GM18511 (cell line): ENCODE results near the gene UGT1A10.
A peak's percentile ranks its signal among the peaks of the same experiment; 100 is the strongest.

Source experiments
- ATAC-seq: cut with Tn5 transposase; IDR thresholded peaks from one replicate; pipeline ENCODE4 v1.9.1; 2021; ENCODE audit warnings: mild to moderate bottlenecking, moderate library complexity; ENCODE audit not compliant: unreplicated experiment

UGT1A10 gene

DNA sequence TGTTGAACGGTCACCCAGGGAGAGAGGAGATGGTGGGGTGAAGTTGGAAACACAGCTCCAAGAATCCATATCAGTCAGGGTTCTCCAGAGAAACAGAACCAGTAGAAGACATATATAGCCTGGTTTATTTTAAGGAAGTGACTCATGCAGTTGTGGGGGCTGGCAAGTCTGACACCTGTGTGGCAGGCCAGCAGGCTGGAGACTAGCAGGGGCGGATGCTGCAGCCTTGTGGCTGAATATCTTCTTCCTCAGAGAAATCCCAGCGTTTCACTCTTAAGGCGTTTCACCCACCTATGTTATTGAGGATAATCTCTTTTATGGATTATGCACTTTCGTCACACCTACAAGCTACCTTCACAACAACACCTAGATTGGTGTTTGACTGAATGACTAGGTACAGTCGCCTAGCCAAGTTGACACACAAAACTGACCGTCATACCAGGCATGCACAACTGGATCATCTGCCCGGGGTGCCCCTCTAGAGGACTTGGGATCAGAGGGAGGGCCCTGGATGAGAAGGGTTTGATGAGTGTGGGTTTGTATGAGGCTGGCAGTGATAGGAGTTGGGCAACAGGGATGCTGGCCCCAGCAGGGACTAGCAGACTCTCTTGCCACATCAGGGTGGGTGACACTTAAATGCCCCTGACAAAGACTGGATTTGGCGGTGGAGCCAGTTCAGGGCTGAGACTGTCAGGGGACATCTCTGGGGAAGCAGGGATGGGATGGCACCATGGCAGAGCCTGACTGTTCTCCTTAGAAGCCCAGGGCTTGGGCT is 165.3 kb downstream of the UGT1A10 start:
- peak; percentile 64 for ATAC-seq

GRCh38 chr2:233802132-233802815 is 166.0 kb downstream of the UGT1A10 start:
- ATAC-seq, result no peak

GRCh38 chr2:233803292-233803911 is 167.2 kb downstream of the UGT1A10 start:
- ATAC-seq, result no peak

DNA sequence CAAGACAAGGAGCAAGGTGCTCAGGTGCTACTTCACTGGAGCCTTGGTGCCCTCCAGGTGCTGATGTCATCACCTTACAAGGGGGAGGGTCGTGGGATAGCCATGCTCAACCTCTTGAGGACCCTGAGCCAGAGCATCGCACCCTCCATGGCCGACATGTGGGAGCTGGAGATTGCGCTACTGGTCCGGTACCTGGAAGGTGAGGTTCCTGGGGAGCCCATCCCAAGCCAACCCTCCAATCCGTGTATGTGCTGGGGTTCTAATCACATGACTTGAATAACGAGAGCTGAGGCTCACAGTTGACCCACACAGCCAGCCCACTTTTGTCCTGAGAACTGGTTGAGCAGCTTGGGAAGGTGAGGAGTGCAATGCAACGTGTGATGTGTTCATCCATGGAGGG is 167.7 kb downstream of the UGT1A10 start:
- no peak for ATAC-seq

DNA sequence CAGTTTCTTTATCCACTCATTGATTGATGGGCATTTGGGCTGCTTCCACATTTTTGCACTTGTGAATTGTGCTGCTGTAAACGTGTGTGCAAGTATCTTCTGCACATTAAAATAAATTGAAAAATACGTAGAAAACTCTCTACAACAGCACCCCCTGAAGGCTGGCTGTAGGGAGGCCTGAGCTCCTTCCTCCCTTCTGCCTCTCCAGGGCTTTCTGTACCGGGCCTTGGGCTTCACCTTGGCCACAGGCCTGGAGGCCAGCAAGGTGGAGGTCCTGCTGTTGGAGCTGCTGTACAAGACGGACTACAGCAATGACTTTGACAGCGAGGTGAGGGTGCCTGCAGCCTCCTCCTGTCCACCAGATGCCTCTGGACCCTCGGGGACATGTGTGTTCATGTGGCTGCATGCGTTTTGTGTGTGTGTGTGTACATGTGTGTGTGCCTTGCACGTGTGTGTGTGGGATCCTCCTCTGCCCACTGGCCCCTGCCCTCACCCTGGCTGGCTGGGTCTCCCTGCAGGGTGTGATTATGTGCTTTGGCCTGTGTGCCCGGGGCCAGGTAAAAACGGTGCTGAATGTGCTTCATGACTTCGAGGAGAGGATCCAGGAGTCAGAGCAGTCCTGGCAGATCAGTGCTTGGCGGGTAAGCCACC is 171.1 kb downstream of the UGT1A10 start:
- ATAC-seq, result no peak

DNA sequence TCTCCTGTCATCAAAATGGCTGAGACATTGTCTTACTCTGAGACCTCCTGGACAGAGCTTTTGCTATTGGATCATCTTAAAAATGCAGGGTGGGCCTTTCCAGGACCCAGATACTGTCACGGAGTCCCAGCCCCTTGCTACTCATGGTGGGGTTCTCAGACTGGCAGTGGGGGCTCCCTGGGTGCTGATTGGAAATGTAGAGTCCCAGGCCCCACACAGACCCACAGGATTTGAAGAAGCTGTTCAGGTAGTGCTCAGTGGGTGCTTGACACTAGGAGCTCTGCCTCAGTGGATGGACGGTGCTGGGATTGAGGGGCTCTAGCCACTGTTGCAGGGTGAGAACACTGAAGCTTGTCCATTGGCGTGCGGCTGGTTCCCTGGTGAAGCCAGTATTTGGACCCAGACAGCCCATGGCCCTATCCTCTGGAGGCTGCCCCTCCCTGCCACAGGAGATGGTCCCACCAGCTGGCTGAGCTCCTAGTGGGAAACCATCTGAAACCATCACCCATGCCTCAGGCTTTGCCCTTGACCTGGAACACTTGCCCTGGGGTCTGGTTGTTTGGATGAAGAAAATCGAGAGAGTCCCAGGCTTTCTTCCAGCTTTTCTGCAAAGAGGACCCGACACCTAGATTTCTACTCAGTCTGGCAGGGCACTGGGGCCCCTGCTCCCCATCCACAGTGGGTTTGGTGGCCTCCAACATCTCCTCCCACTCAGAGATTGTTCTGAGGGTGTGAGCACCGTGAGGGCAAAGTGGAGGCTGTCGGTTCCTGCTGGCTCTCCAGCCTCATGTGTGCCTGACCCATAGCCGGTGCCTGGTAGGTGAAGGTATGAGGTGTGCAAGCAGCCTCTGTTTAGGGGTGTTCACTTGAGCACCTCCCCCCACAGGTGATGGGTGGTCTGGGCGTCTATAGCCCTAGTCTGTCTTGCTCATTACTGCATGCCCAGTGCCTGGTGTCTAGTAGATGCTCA is 172.0 kb downstream of the UGT1A10 start:
- no peak for ATAC-seq

GRCh38 chr2:233810385-233810784 is 174.1 kb downstream of the UGT1A10 start:
- no peak for ATAC-seq

DNA sequence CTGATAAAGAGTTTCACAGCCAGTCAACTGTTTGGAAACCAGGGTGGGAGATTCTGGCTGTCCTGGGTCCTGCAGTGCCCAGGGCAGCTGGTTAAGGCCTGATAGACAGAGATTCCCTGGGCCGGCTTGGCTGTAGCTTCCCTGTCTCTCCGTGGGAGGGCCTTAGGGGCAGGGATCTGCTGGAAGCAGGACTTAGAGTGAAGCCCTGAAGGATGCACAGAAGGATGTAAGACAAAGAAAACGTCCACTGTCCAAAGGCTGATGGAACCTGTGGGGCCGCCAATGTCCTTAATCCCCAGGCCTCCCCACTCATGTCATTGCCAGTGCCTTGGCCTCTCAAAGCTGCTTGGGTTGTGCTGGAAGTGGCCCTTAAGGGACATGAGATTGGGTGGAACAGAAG is 174.8 kb downstream of the UGT1A10 start:
- ATAC-seq, result no peak

DNA sequence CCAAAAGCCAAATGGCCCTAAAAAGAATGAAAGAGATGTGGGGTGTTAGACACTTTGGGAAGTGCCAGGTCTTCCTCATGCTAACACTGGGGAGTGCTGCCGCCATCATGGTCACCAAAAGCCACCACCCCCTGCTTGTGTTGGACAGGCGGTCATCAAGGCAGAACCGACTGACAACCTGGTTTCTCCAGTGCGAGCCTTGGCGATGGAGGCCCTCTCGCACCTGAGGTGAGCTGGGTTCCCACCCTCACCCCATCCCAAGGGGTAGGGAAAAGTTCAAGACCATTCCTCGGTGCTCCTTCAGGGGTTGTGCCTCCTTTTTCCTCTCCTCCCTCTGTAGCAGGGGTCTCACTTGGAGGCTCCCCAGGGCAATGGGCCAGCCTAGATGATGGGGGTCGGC is 175.5 kb downstream of the UGT1A10 start:
- no peak for ATAC-seq

DNA sequence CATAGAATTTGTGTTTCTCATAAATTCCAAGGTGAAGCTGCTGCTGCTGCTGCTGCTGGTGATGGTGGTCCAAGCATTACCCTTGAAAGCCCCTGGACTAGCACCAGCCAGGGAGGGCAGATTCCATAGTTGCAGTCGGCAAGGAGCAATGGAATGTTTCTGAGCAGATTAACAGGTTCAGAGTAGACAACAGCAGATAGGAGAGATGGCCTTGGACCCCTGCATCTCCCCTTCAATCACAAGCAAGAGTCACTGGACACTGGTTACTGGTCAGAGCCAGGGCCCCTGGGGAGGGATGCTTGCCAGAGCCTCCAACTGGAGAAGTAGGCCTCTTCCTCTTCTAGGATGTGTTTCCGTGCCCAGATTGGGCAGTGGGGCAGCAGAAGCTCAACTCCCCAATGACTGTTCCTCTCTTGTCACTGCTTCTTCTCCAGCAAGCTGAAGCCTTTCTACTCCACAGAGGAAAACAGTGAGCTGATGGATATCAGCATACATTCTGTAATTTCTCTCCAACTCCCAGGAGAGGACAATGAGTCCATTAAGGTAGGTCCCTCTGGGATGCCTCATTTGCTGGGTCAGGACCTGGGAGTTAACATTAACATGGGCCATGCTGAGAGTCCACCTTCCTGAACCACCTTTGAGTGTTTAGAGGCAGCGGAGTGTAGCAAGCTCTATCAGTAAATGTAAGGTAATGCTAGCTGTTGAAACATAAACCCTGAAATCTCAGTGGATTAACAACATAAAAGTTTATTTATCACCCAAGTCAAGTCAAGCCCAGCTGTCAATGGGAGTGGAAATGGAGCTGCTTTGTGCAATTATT is 177.2 kb downstream of the UGT1A10 start:
- no peak for ATAC-seq

DNA sequence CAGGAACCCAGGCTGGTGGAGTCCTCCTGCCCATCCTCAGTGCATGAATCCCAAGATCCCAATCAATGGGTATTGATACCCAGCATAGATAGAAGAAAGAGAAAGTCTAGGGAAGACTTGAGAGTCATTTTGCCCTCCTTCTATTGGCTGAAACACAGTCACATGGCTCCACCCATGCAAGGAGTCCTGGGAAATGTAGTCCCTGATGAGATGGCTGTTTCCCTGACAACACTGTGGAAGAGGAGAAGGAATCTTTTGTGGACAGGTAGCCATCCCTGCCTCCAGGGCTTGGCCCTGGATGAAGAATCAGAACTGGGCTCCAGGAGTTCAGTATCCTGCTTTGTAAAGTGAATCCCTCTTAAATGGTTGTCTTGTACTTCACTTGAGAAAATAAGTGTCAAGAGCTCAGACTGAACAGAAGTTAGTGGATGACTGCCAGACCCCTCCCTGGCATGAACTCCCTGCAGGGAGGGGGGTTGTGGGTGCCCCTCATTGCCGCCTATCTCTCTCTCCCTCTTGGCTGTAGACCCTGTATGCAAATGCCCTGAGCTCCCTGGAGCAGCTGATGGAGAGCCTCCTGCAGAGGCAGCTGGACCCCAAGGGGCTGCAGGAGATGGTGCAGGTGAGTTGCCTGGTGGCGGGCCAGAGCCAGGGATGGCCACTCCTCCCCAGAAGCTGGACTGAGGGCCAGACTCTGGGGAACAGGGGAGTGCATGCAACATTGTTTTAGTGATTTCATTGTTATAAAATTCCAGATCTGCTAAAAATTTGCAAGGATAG is 178.0 kb downstream of the UGT1A10 start:
- no peak for ATAC-seq

GRCh38 chr2:233815861-233816260 is 179.6 kb downstream of the UGT1A10 start:
- ATAC-seq, result no peak

- no peak for ATAC-seq
Measured at GRCh38 chr2:233816334-233816733, 180.1 kb downstream of the UGT1A10 start.

GRCh38 chr2:233816771-233817170 is 180.5 kb downstream of the UGT1A10 start:
- no peak for ATAC-seq

- ATAC-seq, result no peak
Measured at GRCh38 chr2:233817361-233817911, 181.2 kb downstream of the UGT1A10 start.

DNA sequence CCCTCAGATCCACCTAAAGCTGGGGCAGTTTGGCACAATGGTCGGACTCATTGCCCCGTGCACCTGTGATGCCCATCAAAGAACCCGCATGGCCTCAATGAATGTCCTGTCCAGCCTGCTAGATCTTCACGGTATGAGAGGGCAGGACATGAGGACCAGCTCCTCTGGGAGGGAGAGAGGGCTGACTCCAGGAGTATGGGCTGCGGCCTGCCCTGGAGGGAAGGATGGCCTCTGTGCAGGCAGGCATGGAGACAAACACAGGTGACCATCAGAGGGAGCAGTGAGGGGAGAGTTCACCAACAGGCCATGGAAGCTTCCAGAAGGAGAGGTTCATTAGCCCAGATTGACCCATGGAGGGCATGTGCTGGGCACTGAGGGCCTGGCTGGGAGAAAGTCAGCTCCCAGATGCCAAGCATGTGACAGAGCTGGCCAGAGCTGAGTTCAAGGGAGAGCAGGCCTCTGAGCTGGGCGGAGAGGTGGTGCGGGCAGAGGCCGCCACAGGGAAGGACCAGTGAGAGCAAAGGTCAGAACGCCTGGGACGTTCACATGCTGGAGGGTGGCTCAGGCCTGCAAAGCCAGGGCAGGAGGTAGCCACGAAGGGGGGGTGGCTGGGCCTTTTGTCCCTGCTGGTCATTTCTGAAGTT is 181.9 kb downstream of the UGT1A10 start:
- ATAC-seq, result no peak

DNA sequence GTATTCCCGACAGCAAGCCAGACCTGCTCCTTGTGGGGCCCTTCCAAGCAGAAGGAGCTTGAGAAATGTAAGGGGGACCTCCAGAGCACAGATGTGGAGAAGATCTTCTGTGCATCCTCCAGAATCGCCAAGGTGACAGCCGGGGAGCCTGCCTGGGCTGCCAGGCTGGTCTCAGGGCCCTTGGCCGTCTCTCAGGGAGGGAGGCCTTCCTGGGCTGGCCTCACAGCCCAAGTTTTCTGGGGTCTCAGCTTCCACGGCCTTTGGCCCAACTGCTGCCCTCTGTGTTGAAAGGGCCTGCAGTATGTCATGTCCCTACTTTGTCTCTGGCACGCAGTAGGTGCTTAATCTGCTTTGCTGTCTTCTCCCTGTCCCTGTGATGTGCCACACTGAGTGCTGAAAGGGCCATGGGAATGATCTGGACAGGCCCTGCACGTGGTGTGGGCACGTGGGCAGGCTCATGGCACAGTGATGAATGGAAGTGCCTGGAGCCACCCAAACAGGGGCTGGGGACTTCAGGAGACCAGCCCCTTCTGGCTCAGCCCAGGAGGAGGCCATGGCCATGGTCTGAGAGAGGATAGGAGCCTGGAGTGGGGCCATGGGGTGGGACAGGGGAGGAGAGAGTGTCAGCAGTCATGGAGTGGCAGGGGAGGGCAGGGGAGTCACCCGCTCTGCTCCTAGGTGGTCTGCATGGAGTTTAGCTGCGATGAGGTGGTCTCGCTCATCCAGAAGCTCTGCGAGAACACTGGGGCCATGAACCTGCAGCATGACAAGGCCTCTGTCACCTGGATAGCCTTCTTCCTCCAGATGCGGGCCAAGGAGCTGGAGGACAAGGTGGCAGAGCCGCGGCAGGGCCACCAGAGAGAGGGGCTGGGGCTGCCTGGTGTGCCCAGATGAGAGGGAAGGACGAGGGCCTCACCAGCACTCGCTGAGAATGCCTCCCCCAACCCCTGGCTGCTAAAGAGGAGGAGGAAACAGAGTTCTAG is 182.7 kb downstream of the UGT1A10 start:
- no peak for ATAC-seq
